HL-60/S4 (cell line): ENCODE data around the gene STKLD1.
"Not testable (repeated sequence)": the region's sequence is repeated elsewhere in the genome, so short reads cannot be mapped to it uniquely, and the experiment has no call there.

Experiments
- in situ Hi-C: fragments of 300-500 bp; cut with MboI; formaldehyde crosslinking; loops from 2 replicates; pipeline ENCODE4 v1.14.3; 2022; ENCODE audit warnings: low sequenced_read_pairs

The STKLD1 gene

DNA sequence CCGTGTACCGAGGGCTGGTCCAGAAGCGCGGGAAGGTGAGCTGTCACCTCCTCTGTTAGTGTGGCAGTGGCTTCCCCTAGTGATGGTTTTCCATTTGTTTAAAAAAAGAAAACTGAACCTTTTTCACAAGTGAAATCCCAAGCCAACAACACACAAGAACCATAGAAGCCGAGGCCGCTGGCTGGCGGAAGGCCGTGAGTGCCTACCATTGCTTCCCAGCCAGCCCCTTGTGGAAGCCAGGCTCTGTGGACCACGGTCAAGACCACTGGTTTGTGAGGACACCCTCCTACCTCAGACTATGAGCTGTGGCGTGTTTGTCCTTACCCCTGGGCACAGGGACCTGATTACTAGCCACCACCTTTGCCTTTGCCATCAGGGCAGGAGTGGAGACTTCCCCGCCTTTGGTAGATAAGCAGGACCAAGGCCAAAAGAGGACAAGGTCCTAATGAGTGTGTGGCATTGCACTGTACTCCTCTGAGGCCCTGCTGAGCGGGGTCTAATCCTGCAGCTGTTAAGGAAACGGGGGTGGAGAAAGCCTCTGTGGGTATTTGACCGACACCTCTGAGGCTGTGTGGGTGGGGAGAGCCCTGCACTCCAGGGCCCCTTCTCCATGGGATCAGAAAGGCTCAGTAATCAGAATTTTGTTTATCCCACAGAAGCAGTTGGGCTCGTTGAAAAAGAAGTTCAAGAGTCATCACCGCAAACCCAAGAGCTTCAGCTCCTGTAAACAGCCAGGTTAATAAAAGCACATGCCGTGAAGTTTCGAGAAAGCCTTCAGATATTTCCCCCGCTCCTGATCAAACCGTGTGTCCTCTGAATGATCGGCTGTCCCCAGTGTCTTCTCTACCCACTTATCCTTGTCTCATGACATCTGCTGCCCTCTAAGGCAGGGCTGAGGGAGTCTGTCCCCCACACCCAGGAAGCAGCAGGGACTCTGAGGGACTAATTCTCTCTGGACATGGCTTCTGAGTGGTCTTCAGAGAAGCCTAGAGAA, 15.5 kb upstream of the STKLD1 start:
- in situ Hi-C loops: no loop called here

DNA sequence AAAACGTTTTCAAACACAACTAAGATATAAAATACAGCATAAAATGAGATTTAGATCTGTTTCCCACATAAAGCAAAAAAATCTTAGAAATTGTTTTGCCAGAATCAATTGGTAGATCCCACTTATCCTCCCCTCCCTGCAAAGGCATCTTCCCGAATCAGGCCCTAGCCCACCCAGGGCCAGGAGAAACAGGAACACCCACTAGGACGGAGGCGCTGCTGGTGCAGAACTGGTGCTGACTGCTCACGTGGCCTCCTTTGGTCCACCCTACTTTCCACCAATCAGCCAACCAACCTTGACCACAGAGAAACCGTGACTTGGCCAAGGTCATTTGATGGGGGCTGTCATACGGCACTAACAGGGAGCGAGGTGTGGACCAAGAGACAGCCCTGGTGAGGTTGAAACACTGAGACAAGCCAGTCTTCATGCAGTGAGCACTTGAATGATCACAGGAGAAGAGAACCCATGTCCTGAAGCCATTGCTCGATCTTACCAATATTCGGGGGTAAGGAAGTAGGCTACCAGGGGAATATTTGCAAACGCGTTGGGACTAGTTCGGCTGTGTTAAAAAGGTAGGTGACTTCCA, 14.6 kb upstream of the STKLD1 start:
- in situ Hi-C loops: no loop called here

DNA sequence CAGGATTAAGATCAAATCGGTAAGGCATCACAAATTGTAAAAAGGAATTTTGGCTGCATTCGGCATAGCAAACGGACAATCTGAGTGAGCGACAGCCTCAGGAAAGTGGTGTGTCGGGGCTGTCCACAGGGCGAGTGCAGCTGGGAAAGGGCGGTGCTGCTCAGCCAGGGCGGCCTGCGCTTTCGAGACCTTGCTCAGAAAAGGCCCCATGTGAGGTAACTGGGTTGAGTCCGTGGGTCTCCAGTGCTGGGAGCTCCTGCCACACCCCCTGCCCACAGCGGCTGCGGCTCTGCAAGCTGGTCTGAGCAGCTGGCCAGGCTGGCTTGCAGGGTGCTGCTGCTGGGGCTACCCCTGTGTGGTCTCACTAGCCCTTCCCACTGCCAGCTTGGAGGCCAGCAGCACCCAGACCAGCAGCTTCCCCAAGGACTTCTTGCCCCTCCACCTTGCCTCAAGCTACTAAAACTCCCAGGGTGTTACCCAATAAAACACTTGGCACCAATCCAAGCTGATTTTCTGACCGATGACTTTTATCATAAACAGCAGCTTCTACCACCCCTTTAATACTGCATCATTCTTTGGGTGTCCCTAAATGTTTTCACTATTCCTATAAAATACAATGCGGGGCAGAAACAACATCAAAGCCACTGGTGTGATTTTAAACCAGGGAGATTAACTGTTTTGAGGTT, 13.7 kb upstream of the STKLD1 start:
- in situ Hi-C loops: no loop called here

DNA sequence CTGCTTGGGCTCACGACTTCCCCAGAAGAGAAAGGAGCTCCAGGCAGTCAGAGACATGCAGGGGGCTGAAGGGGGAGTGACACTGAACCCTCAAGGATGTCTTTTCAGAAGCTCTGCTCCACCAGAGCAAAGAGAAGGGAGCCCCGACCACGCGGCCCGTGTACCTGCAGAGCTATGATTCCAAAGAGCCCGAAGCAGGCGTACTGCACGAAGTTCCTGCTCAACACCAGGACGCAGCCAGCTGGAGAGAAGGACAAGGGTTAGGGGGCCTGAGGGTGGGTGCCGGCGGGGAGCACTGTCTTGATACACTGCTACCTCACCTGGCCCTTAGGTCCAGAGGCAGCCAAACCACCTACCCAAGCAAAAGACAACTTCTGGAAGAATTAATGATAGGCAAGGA, 9.7 kb upstream of the STKLD1 start:
- in situ Hi-C loops: no loop called here

DNA sequence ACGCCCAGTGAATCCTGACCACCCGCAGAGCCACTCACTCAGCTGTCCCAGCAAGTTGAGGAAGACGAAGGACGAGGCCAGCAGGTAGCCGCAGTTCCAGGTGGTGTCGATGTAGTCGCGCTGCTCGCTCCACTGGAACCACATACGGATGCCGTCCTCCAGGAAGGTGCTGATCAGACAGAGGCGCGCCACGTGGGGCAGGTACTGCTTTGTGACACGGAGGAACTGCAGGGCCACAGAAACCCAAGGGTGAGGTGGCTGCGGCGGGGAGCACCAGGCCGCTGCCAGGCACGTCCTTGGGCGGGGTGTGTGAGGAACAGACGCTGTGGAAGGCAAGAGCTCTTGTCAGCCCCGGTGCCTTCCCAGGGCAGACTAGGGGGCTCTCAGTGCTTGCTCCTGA, 8.9 kb upstream of the STKLD1 start:
- in situ Hi-C loops: no loop called here

DNA sequence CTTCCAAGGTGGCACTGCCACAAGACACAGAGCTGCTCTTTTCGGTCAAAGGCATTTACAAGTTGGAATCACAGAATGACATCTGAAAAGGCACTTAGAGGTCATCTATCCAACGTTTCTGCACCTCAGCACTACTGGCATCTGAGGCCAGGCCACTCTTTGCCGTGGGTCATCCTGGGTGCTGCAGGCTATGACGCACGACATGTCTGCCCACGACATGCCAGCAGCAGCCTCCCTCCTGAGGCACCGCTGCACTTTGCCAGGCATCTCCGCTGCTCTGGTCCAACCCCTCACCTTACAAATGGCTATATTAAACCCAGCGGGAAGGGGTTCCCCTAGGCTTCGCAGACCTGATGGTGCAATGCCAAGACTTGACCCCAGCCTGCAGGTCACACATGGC, 8.4 kb upstream of the STKLD1 start:
- in situ Hi-C loops: no loop called here

DNA sequence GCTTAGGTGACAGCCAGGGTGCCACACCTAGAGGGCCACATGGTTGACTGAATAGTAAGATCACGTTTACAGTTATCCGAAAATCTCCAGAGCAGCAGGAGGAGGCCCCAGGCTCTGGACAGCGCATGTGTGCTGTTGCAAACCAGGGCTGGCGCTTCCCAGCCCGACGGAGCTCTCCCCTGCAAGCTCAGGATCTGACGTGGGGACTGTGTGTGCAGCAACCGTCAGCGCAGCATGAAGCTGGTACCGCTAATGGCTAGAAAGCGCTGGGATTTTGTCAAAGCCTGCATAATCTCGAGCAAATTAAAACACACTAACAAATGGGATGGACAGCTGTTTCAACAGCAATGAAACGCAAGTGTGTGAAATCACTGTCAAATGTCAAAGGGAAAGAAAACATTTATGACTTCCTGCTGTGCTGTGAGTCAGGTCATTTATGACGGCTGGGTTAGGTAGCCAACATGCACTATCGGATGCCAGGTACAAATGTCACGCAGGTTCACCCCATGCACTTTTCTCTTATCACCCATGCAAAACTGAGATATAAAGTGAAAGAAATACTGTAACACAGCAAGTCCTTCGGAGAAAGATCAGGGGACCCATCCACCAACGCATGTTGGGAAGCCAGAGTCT, 7.8 kb upstream of the STKLD1 start:
- in situ Hi-C loops: no loop called here

DNA sequence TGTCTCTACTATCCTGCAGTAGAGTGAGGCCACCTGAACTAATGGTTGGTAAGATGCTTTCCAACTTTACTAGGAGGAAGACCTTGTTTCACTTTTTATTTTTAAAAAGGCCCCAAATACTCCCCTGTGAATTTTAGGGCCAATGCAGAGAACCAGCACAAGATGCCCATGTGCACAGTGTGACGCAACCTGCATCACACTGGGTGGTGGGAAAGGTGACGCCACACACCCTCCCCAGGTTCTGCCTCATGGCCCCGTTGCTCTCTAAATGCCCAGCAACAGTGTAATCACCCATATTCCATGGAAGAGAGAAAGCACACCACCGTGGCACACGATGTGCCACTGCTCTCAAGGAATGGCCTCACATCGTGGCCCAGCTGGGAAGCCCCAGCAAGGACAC, 6.7 kb upstream of the STKLD1 start:
- in situ Hi-C loops: no loop called here

DNA sequence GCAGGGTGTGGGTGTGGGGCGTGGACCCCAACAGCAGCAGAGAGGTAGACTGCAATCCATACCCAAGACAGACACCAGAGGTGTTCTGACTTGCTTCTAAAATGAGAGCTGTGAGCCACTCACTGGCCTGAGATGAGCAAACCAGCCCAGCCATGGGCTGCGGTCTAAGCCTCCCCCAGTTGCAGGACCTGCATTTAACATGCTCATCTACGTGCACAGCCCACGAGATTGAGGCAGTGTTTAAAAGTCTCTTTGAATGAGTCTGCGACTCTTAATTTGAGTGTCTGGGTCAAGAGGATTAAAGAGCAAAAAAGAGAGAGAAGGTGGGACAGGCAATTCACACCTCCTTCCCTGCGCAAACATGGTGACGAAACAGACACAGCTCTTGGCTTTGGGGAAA, 6.2 kb upstream of the STKLD1 start:
- in situ Hi-C loops: no loop called here

DNA sequence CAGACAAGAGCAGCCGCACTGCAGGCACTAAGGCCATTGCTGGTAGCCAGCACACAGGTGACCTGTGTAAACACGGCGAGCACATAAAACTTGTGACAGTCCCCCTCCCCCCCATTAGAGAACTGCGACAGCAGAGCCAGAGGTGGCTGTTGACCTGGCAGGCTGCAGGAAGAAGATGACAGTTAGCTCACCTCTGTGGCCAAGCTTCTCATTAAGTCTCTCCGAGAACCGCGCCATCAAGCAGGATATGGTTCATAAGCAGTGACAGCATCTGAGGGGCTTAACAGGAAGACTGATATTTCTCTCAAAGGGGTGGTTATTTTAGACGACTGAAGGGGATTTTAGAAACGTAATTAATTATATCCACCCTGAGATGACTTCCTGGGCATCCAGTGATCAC, 5.5 kb upstream of the STKLD1 start:
- in situ Hi-C loops: no loop called here

DNA sequence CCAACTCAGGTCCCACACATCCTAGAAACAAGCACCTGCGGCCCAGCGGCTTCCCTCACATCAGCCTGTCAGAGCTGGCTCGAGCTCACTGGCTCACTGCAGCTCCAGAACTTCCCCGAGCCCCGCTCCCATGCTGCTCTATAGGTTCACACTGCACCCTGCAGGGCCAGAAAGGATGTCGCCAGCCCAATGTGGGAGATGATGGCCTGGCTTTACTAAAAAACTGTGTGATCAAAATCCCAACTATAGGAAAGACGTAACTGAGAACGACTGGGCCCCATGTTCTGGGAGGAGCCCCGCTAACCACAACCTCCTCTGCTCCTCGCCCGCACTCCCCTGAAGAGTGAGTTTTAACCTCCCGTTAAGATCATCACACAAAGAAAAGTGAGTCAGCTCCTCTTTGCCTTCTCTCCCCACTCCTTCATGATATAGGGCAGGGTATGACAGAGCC, 4.9 kb upstream of the STKLD1 start:
- in situ Hi-C loops: no loop called here

DNA sequence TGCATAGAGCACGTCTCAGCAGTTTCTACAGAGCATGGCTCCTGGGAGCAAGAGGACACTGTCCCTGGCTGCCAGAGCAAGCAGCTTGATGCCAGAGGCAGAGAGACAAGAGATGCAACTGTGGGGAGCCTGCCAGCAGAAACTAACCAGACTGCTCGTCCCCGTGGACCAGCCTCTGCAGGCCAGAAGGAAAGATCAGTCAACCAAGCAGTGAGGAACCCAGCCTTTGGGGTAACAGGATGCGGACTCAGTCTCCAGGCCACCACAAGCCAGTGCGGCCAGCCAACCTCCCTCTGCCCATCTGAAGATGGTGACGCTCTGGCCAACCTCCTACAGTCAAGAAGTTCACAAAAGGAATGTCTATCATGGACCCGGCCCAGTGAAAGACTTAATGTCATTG, 4.0 kb upstream of the STKLD1 start:
- in situ Hi-C loops: no loop called here

DNA sequence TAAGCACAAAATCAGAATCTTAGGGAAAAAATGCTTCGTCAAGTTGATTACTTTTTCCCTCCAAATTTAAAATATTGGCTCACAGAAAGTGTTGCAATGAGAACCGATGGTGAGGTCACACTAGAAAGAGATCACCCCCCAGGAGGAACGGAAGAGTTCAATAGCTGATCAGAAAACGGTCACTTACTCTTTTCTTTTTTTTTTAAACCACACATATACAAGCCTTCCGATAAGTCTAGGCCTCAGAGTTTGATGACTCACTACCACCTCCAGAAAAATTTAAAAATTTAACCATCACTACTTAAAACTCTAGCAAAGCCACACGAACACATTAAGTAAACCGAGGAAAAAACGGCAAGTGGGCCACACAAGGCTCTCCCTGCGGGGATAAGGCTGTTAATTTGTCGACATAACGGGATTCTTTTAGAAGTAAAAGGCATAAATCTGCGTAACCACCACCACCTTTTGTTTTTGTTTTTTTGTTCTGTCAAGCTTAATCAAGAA, 1.5 kb upstream of the STKLD1 start:
- in situ Hi-C loops: no loop called here

DNA sequence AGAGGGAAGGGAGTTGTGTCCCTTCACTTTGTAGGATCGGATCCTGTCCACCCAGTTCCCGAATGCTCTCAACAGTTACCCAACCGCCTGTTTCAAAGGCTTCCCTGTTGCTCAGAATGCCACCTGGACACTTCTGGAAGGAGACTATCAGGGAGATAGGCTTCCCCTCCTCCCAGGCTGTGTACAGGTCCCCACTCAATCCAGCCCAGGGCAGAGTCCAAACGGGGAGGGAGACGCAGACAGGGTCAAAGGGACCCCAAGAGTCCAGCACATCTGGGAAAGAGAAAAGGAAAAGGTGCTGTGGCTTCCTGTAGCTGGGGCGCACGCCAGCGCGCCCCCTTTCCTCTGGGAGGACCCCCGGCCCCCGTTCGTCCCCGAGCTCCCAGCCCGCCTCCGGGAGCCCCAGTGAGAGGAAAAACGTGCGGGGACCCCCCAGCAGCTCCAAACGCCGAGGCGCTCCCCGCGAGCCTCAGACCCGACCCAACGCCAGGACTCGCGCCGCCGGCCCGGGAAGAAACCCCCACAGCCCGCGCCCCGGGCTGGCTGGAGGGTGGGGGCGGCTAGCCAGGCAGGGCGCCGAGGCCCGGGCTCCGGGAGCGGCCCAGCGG, 946 bp upstream of the STKLD1 start:
- in situ Hi-C loops: no loop called here

DNA sequence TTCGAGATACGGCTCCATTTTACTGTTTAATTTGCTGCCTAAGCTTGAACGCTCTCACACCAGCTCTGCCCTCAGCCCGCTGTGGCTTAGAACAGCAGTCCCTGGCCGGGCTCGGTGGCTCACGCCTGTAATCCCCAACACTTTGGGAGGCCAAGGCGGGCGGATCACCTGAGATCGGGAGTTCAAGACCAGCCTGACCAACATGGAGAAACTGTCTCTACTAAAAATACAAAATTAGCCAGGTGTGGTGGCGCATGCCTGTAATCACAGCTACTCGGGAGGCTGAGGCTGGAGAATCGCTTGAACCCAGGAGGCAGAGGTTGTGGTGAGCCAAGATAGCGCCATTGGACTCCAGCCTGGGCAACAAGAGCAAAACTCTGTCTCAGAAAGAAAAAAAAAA, 1.1 kb downstream of the STKLD1 start:
- in situ Hi-C loops: not testable (repeated sequence)

DNA sequence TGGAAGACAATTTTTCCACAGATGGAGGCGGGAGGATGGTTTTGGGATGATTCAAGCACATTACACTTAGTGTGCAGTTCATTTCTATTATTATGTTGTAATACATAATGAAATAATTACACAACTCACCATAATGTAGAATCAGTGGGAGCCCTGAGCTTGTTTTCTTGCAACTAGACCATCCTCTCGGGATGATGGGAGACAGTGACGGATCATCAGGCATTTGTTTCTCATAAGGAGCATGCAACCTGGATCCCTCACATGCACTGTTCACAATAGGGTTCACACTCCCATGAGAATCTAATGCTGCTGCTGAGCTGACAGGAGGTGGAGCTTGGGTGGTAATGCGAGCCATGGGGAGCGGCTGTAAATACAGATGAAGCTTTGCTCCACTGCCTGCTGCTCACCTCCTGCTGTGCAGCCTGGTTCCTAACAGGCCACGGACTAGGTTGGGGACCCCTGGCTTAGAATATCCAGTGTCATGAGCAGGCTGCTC, 1.6 kb downstream of the STKLD1 start:
- in situ Hi-C loops: no loop called here

DNA sequence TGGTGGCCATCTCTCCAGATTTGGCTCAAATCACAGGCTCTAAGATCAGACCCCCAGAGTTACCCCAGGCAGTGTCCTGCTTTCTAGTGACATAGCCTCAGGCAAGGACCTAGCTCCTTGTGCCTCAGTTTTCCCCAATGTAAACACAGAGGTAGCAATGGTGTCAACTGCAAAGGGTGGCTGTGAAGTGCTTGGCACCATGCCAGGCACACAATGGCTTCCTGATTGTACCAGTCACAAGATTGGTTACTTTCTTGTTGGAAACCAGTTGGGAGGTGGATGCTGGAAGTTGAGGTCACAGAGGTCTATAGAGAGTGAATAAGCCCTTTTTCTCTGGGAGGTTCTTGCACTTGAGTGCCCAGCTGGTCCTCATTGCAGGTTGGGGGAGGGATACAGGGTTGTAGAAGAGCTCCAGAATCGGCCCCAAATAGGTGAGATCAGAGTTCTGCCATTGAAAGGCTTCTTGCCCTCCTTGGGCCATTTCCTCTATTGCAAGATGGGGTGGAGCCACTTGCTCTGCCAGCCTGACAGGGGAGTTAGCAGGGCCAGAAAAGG, 2.3 kb downstream of the STKLD1 start:
- in situ Hi-C loops: no loop called here

DNA sequence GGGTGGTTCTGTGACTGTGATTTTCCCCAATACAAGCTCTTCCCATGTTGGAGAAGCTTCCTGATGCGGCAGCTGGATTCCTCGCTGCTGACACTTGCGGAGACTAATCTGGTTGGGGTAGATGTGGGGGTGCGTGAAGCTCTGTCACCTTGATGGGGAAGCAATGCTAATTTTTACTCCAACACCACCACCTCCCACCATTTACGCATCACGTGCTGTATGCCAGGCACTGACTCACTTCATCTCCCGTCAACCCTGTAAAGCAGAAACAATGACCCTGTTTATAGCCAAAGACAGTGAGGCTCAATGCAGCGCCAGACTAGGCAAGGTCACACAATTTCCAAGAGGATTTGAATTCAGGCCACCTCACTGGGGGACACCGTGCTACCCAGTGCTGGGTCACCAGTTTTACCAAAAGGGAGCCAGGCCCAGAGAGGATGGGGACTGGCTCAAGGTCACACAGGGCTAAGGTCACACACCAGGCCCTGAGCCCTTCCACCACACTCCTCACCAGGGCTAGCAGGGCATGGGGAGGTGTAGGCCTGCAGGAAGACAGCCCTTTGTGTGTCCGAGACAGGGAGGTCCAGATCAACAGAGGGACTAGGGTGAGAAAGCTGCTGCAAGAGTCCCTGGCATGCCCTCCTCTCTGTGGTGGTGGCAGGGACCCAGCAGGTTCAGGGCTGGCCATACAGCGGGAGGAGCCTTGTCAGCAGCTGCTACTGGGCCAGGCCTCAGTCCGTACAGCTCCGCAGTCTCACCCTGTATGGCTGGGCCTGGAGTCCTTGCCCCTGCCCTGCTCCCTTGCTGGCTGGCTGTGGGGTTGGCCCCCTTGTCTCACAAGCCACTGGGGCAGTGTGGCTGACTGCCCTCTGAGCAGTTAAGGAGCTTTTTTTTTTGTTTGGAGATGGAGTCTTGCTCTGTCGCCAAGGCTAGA, 3.3 kb downstream of the STKLD1 start:
- in situ Hi-C loops: no loop called here

DNA sequence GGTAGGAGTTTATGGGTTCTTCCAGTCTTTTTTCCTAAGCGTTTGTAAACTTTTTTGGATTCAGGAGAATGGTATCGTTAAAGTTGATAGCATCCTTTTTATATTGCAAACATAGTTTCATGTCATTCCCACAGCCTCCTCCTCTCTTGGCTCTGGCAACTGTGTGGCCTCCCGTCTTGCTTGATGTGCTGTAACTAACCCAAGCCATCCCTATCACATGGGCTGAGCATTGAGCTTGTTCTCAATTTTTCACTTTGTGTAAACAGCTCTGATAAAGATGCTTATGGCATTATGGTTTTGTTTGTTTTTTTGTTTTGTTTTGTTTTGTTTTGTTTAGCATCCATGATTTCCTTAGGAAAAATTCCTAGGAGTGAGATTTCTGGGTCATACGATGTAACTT, 4.6 kb downstream of the STKLD1 start:
- in situ Hi-C loops: no loop called here
